GM19468 (cell line): ENCODE measurements around the gene SRP14.
"Not testable (repeated sequence)": the region's sequence is repeated elsewhere in the genome, so short reads cannot be mapped to it uniquely, and the experiment has no call there.

Experiments
- ATAC-seq: cut with Tn5 transposase; IDR thresholded peaks from one replicate; pipeline ENCODE4 v1.9.1; 2021; ENCODE audit warnings: mild to moderate bottlenecking, moderate library complexity, moderate number of reproducible peaks; ENCODE audit not compliant: unreplicated experiment; ENCODE audit errors: extremely low read depth

SRP14 gene

GRCh38 chr15:40052604-40053003 is 13.6 kb upstream of the SRP14 start:
- ATAC-seq: no peak

- ATAC-seq: no peak
Measured at GRCh38 chr15:40051616-40052415, 12.8 kb upstream of the SRP14 start.

GRCh38 chr15:40050788-40051470 is 11.9 kb upstream of the SRP14 start:
- ATAC-seq: no peak

- no peak for ATAC-seq
Measured at GRCh38 chr15:40048926-40049475, 10.0 kb upstream of the SRP14 start.

- no peak for ATAC-seq
Measured at GRCh38 chr15:40048211-40048792, 9.3 kb upstream of the SRP14 start.

GRCh38 chr15:40047415-40048210 is 8.6 kb upstream of the SRP14 start:
- no peak for ATAC-seq

GRCh38 chr15:40046721-40047414 is 7.9 kb upstream of the SRP14 start:
- ATAC-seq: no peak

GRCh38 chr15:40045572-40046217 is 6.7 kb upstream of the SRP14 start:
- no peak for ATAC-seq

- ATAC-seq: peak; percentile 76
Measured at GRCh38 chr15:40044717-40045571, 6.0 kb upstream of the SRP14 start.

GRCh38 chr15:40043927-40044716 is 5.1 kb upstream of the SRP14 start:
- ATAC-seq: no peak

- no peak for ATAC-seq
Measured at GRCh38 chr15:40042791-40043320, 3.9 kb upstream of the SRP14 start.

- ATAC-seq: no peak
Measured at GRCh38 chr15:40040770-40041169, 1.8 kb upstream of the SRP14 start.

- ATAC-seq: no peak
Measured at GRCh38 chr15:40040293-40040635, 1.3 kb upstream of the SRP14 start.

- ATAC-seq: no peak
Measured at GRCh38 chr15:40038275-40038637, 725 bp downstream of the SRP14 start.

- no peak for ATAC-seq
Measured at GRCh38 chr15:40037721-40038120, 1.3 kb downstream of the SRP14 start.

- ATAC-seq: not testable (repeated sequence)
Measured at GRCh38 chr15:40035182-40035581, 3.8 kb downstream of the SRP14 start.

GRCh38 chr15:40034186-40034946 is 4.6 kb downstream of the SRP14 start:
- no peak for ATAC-seq
